Endothelial cell of umbilical vein (primary cell): Measurements from ENCODE around the gene KRT6A. TPM values are rescaled to one million over a fixed set of nuclear protein-coding genes. Genes with fewer than 3 reads are reported as not detected.

Source experiments
- BruUV-seq: library from RNA; stranded (reverse); fragments of 400-500 nt; replicated peaks from 2 replicates; lab custom pipeline; 2021; lab: Mats Ljungman, UMichigan
- CTCF ChIA-PET: fragments of 300-600, 350-600 bp; sonication (Branson Sonifier 250); formaldehyde crosslinking; loops from one replicate; lab custom pipeline; 2021; ENCODE audit warnings: antibody characterized with exemption, inconsistent platforms; lab: Charles Lee
- POLR2A ChIA-PET: fragments of 300-600, 350-600 bp; sonication (Branson Sonifier 250); formaldehyde crosslinking; loops from one replicate; lab custom pipeline; 2021; ENCODE audit warnings: antibody characterized with exemption, inconsistent platforms; lab: Charles Lee
- DNase-seq: peaks from one replicate; pipeline ENCODE4 v3.0.0-alpha.2; 2011; ENCODE audit warnings: low read depth, low spot score
- FAIRE-seq: peaks from 2 replicates; lab custom pipeline; 2011; peaks lifted over from hg19 to GRCh38; lab: Jason Lieb, UNC
- H2AFZ ChIP-seq: 2 replicates; pipeline ENCODE4 v1.6.0; 2012; ENCODE audit warnings: low read depth, low read length, control low read depth, inconsistent platforms
- H3K27ac ChIP-seq: 2 replicates; pipeline ENCODE4 v1.5.1; 2011; ENCODE audit warnings: low read depth, mild to moderate bottlenecking, control low read depth, low read length, moderate library complexity; ENCODE audit not compliant: insufficient read depth
- H3K27me3 ChIP-seq, 2 experiments: 2 replicates each; pipeline versions ENCODE4 v1.6.0 to v1.6.1; 2011; ENCODE audit warnings: low read length in 2 of 2, mixed read lengths in 1 of 2; ENCODE audit not compliant: control insufficient read depth in 2 of 2, insufficient read depth in 2 of 2
- H3K36me3 ChIP-seq, 2 experiments: 2 replicates in 1 of 2; 3 replicates in 1 of 2; pipeline ENCODE4 v1.5.1; 2011; ENCODE audit warnings: low read length in 2 of 2, mild to moderate bottlenecking in 1 of 2, moderate library complexity in 1 of 2; ENCODE audit not compliant: control insufficient read depth in 2 of 2, insufficient read depth in 2 of 2; ENCODE audit errors: extremely low read depth in 1 of 2
- H3K4me1 ChIP-seq: 3 replicates; pipeline ENCODE4 v1.5.1; 2011; ENCODE audit warnings: mild to moderate bottlenecking, low read length; ENCODE audit not compliant: control insufficient read depth, insufficient read depth; ENCODE audit errors: extremely low read depth
- H3K4me2 ChIP-seq: 2 replicates; pipeline ENCODE4 v1.6.1; 2011; ENCODE audit warnings: low read length, control low read depth, mixed read lengths; ENCODE audit not compliant: insufficient read depth
- H3K4me3 ChIP-seq, 3 experiments: fragments of 200-600 bp in 1 of 3; sonication (generic), shearing (Covaris generic) in 1 of 3; replicated peaks in 1 of 3; 2 replicates each; pipeline ENCODE4 v1.5.1; 2011 to 2016; ENCODE audit warnings: control low read depth in 3 of 3, low read length in 3 of 3, mild to moderate bottlenecking in 2 of 3, inconsistent platforms in 1 of 3, low read depth in 1 of 3, moderate library complexity in 1 of 3; ENCODE audit not compliant: insufficient read depth in 1 of 3
- H3K79me2 ChIP-seq: 2 replicates; pipeline ENCODE4 v1.6.0; 2012; ENCODE audit warnings: low read length, inconsistent platforms; ENCODE audit not compliant: control insufficient read depth, insufficient read depth
- H3K9ac ChIP-seq: replicated peaks from 2 replicates; pipeline ENCODE3; 2011; ENCODE audit warnings: low read length, control low read depth; ENCODE audit not compliant: insufficient read depth; ENCODE audit errors: extremely low read depth
- H3K9me1 ChIP-seq: replicated peaks from 3 replicates; pipeline ENCODE4 v1.6.0; 2011; ENCODE audit warnings: mild to moderate bottlenecking, low read length; ENCODE audit not compliant: control insufficient read depth, insufficient read depth; ENCODE audit errors: extremely low read depth
- H3K9me3 ChIP-seq: replicated peaks from 2 replicates; pipeline ENCODE4 v1.5.1; 2012; ENCODE audit warnings: low read length, inconsistent platforms; ENCODE audit not compliant: control insufficient read depth, insufficient read depth
- H4K20me1 ChIP-seq: replicated peaks from 2 replicates; pipeline ENCODE3; 2011; ENCODE audit warnings: mild to moderate bottlenecking, low read length; ENCODE audit not compliant: control insufficient read depth, insufficient read depth; ENCODE audit errors: extremely low read depth
- EZH2 ChIP-seq: IDR thresholded peaks from 2 replicates; pipeline ENCODE4 v1.6.1; 2012; ENCODE audit warnings: borderline replicate concordance, low read depth, mild to moderate bottlenecking, moderate library complexity, low read length, inconsistent platforms; ENCODE audit not compliant: severe bottlenecking
- FOS ChIP-seq: IDR thresholded peaks from 2 replicates; pipeline ENCODE4 v1.6.1; 2011; ENCODE audit warnings: mild to moderate bottlenecking, low read length, moderate library complexity, borderline replicate concordance; ENCODE audit not compliant: insufficient read depth
- GATA2 ChIP-seq: IDR thresholded peaks from 2 replicates; pipeline ENCODE4 v1.7.0; 2011; ENCODE audit warnings: low read depth, mild to moderate bottlenecking, moderate library complexity, mixed read lengths, low read length; ENCODE audit not compliant: insufficient read length, insufficient read depth
- JUN ChIP-seq: IDR thresholded peaks from 2 replicates; pipeline ENCODE4 v1.6.1; 2011; ENCODE audit warnings: borderline replicate concordance, low read depth; ENCODE audit not compliant: insufficient read length, insufficient read depth
- MAX ChIP-seq: IDR thresholded peaks from 2 replicates; pipeline ENCODE4 v1.6.1; 2011; ENCODE audit not compliant: insufficient read depth, insufficient read length
- MYC ChIP-seq: IDR thresholded peaks from one replicate; pipeline ENCODE4 v1.6.1; 2011; ENCODE audit warnings: mild to moderate bottlenecking, low read depth, low read length
- POLR2A ChIP-seq: IDR thresholded peaks from 2 replicates; pipeline ENCODE4 v1.6.1; 2012; ENCODE audit warnings: low read depth, mild to moderate bottlenecking, control low read depth, low read length
- POLR2AphosphoS5 ChIP-seq: IDR thresholded peaks from 2 replicates; pipeline ENCODE4 v1.6.1; 2012; ENCODE audit warnings: low read depth, mild to moderate bottlenecking, control low read depth, low read length, moderate library complexity; ENCODE audit not compliant: insufficient read depth
- dilution Hi-C: fragments of 300-500 bp; cut with MboI; formaldehyde crosslinking; loops from one replicate; pipeline ENCODE4 v1.15.0; 2019; ENCODE audit warnings: low sequenced_read_pairs; ENCODE audit not compliant: extremely low pct_ligation_motif_present
- intact Hi-C: fragments of 100-400 bp; cut with micrococcal nuclease; formaldehyde crosslinking; loops from one replicate; pipeline ENCODE4 v1.10.0; 2022
- polyA plus RNA-seq, 4 experiments: library from polyadenylated mRNA; depleted of rRNA in 3 of 4; stranded (reverse) in 3 of 4; unstranded in 1 of 4; fragments of >200 nt; gene quantifications; 2 replicates each; pipeline versions ENCODE4 v1.2.1 to v1.2.3, GENCODE V29; 2011 to 2012; ENCODE audit warnings: missing spikeins in 1 of 4
- total RNA-seq: library from RNA; stranded (reverse); gene quantifications from 2 replicates; pipeline ENCODE4 v1.2.3, GENCODE V29; 2021
- TF ChIP-seq, protein P1 (sequence below), 2 donors: IDR thresholded peaks; 1 replicate in 1 of 2; 2 replicates in 1 of 2; pipeline ENCODE4 v1.5.1; 2011; ENCODE audit warnings: low read length in 2 of 2, mild to moderate bottlenecking in 2 of 2, moderate library complexity in 2 of 2, control low read depth in 1 of 2, inconsistent platforms in 1 of 2, low read depth in 1 of 2; ENCODE audit not compliant: insufficient read depth in 1 of 2; ENCODE audit errors: extremely low read depth in 1 of 2

KRT6A gene
- total and polyA plus RNA-seq, 2 donors (not counting 3 experiments of a cell fraction or from before 2014, with no cell fraction given): 0.64 TPM; not detected in 1

- no peak for FAIRE-seq
- dilution Hi-C loops: no loop called here
These were observed 19.3 kb downstream of the KRT6A start, which contains the start of gene KRT6C for GRCh38 chr12:52473768-52474167. Gene KRT6C (minus strand): TSS chr12:52473805. CDS start chr12:52473737, 68 bp downstream.

DNA sequence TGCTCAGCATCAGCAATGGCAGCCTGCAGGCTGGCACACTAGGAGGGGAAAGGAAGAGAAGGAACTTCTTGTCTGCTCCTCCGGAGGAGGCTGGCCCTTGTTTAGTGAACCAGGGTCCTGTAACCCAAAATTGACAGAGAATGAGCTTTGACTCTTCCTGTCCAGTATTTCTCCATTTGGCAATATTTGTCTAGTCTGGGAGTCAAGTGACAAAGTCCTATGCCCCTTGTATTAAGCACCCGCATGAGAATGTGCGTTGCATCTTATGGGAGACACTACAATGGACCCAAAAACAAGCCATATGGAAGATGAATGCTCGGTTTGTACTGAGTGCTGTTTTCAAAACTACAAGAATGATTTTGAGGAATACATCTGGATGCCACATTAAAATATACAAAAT, 23.2 kb downstream of the KRT6A start:
- dilution Hi-C loops: no loop called here
- CTCF ChIA-PET: no interaction called here

More at GRCh38 chr12:52473768-52474167, 19.3 kb downstream of the KRT6A start, which contains the start of gene KRT6C:
- no peak within 1 kb of the TSS for H3K27ac ChIP-seq
- H3K36me3 ChIP-seq: no peaks in the 10 kb centered on the region
- no peak within 1 kb of the TSS for H2AFZ ChIP-seq
- H3K27me3 ChIP-seq: peaks cover 0 to 2% of the 10 kb centered on the region in 2 experiments
- no TSS peak for BruUV-seq
- H3K9me3 ChIP-seq: no peaks in the 10 kb centered on the region
- no peak for DNase-seq
- H3K4me2 ChIP-seq: no peak within 1 kb of the TSS
- H3K9me1 ChIP-seq: no peaks in the 10 kb centered on the region
- no peak within 1 kb of the TSS for H3K9ac ChIP-seq
- intact Hi-C loops: no loop called here
- H3K79me2 ChIP-seq: no peaks in the 10 kb centered on the region
- no peaks in the 10 kb centered on the region for H3K4me1 ChIP-seq
- ChIA-PET POLR2A (no interaction called here), CTCF (no interaction called here)
- H4K20me1 ChIP-seq: no peaks in the 10 kb centered on the region
- no peak for TF ChIP-seq MYC
- no peak within 1 kb of the TSS for H3K4me3 ChIP-seq

More for the DNA sequence above, 23.2 kb downstream of the KRT6A start:
- intact Hi-C loops: no loop called here
- Histone ChIP-seq H4K20me1 (no peaks in the 10 kb centered on the region), H3K9ac (no peak overlapping the region), H2AFZ (no peak overlapping the region), H3K4me3 (no peak overlapping the region), H3K4me2 (no peak overlapping the region), H3K9me1 (no peaks in the 10 kb centered on the region), H3K27me3 (peaks cover 0 to 2% of the 10 kb centered on the region in 2 experiments), H3K79me2 (no peaks in the 10 kb centered on the region), H3K4me1 (no peaks in the 10 kb centered on the region), H3K27ac (no peak overlapping the region), H3K9me3 (no peaks in the 10 kb centered on the region), H3K36me3 (no peaks in the 10 kb centered on the region)
- POLR2A ChIA-PET: no interaction called here
- no TSS peak for BruUV-seq
- no peak for DNase-seq
- FAIRE-seq: no peak
- TF ChIP-seq MYC (no peak), EZH2 (no peak), JUN (no peak), FOS (no peak), POLR2AphosphoS5 (no peak), POLR2A (no peak), GATA2 (no peak), MAX (no peak)
- TF ChIP-seq, protein P1, sequence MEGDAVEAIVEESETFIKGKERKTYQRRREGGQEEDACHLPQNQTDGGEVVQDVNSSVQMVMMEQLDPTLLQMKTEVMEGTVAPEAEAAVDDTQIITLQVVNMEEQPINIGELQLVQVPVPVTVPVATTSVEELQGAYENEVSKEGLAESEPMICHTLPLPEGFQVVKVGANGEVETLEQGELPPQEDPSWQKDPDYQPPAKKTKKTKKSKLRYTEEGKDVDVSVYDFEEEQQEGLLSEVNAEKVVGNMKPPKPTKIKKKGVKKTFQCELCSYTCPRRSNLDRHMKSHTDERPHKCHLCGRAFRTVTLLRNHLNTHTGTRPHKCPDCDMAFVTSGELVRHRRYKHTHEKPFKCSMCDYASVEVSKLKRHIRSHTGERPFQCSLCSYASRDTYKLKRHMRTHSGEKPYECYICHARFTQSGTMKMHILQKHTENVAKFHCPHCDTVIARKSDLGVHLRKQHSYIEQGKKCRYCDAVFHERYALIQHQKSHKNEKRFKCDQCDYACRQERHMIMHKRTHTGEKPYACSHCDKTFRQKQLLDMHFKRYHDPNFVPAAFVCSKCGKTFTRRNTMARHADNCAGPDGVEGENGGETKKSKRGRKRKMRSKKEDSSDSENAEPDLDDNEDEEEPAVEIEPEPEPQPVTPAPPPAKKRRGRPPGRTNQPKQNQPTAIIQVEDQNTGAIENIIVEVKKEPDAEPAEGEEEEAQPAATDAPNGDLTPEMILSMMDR (IDR thresholded peaks at IDR 0.05; ENCODE audit: extremely low read depth in 1 of 2, insufficient read depth in 1 of 2, low read depth in 1 of 2, low read length in 2 of 2): no peak
